Mucosa of rectum (tissue), 2 donors: ENCODE measurements around the gene TMIGD1.

Source experiments
- H3K27ac ChIP-seq, 2 donors: one replicate each; pipeline ENCODE4 v1.7.0; 2013; ENCODE audit warnings: inconsistent platforms in 2 of 2, low read depth in 2 of 2, low read length in 2 of 2
- H3K27me3 ChIP-seq, 2 donors: one replicate each; pipeline ENCODE4 v1.7.0; 2013; ENCODE audit warnings: low read length in 2 of 2; ENCODE audit not compliant: control insufficient read depth in 2 of 2, insufficient read depth in 2 of 2
- H3K36me3 ChIP-seq, 2 donors: one replicate each; pipeline ENCODE4 v1.7.0; 2013; ENCODE audit warnings: low read length in 2 of 2; ENCODE audit not compliant: control insufficient read depth in 2 of 2, insufficient read depth in 2 of 2
- H3K4me1 ChIP-seq, 2 donors: one replicate each; pipeline ENCODE4 v1.7.0; 2013; ENCODE audit warnings: low read length in 2 of 2, mild to moderate bottlenecking in 1 of 2; ENCODE audit not compliant: control insufficient read depth in 2 of 2, insufficient read depth in 2 of 2
- H3K4me3 ChIP-seq, 2 donors: one replicate each; pipeline ENCODE4 v1.7.0; 2013; ENCODE audit warnings: low read length in 2 of 2
- H3K9ac ChIP-seq, 2 donors: one replicate each; pipeline ENCODE4 v1.7.0; 2013; ENCODE audit warnings: low read length in 2 of 2, low read depth in 1 of 2, mild to moderate bottlenecking in 1 of 2
- H3K9me3 ChIP-seq, 2 donors: one replicate each; pipeline ENCODE4 v1.7.0; 2013; ENCODE audit warnings: low read length in 2 of 2; ENCODE audit not compliant: control insufficient read depth in 2 of 2
- donor health status: healthy.
- donor health status: Normal muscosa, but diverticular disease.

Gene TMIGD1

DNA sequence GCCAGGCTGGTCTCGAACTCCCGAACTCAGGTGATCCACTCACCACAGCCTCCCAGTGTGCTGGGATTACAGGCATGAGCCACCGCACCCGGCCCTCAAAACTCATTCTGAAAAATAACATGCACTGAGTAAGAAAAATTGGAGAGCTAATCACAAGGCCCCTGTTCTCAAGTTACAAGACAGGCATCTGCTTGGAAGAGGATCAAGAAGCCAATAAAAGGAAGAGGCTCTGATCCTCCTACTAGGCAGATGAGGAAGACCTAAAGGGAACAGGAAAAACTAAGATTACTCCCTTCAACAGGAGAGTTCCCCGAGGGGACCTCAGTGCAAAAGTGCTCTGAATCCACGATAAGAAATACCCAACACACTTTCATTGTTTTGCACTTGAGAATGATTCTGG, 60.5 kb downstream of the TMIGD1 start:
- H3K27me3 ChIP-seq, result no peaks in the 10 kb centered on the region
- no peaks in the 10 kb centered on the region for H3K4me1 ChIP-seq
- no peaks in the 10 kb centered on the region for H3K9me3 ChIP-seq
- no peak overlapping the region for H3K9ac ChIP-seq
- no peak overlapping the region for H3K4me3 ChIP-seq
- H3K27ac ChIP-seq, result no peak overlapping the region
- H3K36me3 ChIP-seq, result peaks cover 27 to 32% of the 10 kb centered on the region in 2 donors

DNA sequence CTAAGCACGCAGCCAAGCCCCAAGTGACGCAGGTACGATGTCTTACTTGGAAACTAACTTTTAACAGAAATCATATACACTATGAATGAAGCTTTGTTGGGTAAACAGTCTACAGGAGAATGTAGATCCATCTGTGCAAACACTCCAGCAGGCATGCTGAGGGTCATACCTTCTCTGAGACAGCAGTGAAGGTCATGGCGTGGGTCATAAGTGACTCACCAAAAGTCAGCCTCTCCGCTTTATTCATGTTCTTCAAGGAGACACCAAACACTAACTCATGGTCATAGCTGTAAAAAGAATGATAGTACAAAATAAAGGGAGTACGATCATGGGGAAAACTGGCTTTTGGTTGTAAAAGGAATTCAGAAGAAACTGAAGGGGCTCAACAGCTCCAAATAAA, 62.8 kb downstream of the TMIGD1 start:
- no peaks in the 10 kb centered on the region for H3K9me3 ChIP-seq
- H3K27me3 ChIP-seq, result no peaks in the 10 kb centered on the region
- no peaks in the 10 kb centered on the region for H3K4me1 ChIP-seq
- peaks cover 32 to 47% of the 10 kb centered on the region in 2 donors for H3K36me3 ChIP-seq
- H3K27ac ChIP-seq, result no peak overlapping the region
- no peak overlapping the region for H3K9ac ChIP-seq
- H3K4me3 ChIP-seq, result no peak overlapping the region

DNA sequence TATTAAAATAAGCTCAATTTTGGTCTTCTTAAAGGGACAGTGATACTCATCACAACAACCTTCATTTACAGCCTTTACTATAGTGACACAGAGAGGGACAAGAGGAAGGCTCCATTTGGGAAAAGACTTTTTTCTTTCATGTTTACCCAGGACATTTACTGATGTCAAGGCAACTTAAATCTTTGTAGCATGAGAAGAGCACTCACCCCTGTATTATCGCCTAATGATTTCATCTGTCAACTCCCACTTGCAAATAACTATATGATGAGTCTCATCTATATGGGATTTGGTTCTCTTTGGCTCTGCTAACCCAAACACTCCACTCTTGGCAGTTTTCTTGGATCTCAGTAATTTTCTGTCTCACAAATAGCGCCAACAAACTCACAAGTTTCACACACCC, 66.2 kb downstream of the TMIGD1 start:
- Histone ChIP-seq H3K9me3 (no peaks in the 10 kb centered on the region), H3K27ac (no peak overlapping the region), H3K36me3 (peaks cover 25 to 47% of the 10 kb centered on the region in 2 donors), H3K4me3 (no peak overlapping the region), H3K4me1 (no peaks in the 10 kb centered on the region), H3K9ac (no peak overlapping the region), H3K27me3 (no peaks in the 10 kb centered on the region)
